GM21360 (cell line): ENCODE data around the gene EGFR.

Source experiments
- ATAC-seq: cut with Tn5 transposase; IDR thresholded peaks from one replicate; pipeline ENCODE4 v1.9.1; 2021; ENCODE audit warnings: mild to moderate bottlenecking, moderate library complexity; ENCODE audit not compliant: unreplicated experiment

The EGFR gene

GRCh38 chr7:55120501-55121198 is 101.8 kb downstream of the EGFR start:
- ATAC-seq: no peak

- no peak for ATAC-seq
These were observed 102.4 kb downstream of the EGFR start for GRCh38 chr7:55121249-55121648.

GRCh38 chr7:55122263-55122662 is 103.4 kb downstream of the EGFR start:
- ATAC-seq: no peak

DNA sequence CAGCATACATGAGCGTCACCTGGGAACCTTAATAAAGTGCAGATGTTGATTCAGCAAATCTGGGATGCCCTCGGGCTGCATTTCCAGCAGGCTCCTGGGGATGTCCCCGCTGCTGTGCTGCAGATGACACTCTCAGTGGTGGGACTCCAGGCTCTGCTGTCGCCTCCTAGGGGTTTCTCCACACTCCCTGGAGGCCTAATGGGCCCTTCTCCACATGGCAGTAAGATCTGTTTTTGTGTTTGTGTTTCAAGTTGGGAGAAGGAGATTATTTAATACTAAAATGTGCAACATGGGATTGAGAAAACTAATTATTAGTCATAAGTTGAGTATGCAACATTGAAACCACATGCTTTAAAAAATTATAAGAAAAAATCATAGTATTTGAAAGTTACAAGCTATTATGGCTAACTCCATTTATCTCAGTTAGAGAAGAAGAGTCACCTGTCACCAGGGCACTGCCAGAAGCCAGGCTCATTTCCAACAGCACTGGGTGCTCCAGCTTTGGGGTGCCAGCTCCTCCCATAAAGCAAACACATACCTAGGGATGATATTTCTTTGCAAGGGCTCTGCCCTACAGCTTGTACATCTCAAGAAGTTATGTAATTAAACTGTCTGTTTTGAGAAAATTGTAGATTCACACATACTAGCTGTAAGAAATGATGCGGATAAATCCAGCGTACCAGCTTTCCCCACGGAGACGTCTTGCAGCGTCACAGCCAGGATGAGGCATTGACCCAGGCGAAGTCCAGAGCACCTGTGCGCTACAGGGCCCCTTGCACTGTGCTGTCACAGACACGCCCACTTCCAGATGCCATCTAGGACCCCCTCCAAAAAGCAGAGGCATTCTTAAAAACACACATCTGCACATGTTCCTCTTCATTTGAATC is 106.4 kb downstream of the EGFR start:
- ATAC-seq: no peak

DNA sequence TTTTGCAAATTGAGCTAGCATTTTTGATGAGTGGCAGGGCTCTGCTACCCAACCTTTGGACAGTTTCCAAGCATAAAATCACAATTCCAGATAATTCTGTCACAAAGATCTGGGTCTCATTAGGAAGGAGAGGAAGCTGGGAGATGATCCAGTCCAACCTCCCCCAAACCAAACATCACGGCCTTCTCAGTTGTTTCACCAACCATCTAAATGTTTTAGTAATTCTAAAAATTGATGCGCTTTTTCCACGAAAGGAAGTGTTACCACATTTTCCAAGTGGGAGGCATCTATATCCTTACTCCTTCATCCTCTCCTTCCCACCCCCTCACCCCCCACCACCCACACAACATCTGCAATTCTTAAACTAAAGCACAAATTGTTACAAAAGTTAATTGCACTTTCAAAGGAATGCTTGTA is 108.3 kb downstream of the EGFR start:
- no peak for ATAC-seq

DNA sequence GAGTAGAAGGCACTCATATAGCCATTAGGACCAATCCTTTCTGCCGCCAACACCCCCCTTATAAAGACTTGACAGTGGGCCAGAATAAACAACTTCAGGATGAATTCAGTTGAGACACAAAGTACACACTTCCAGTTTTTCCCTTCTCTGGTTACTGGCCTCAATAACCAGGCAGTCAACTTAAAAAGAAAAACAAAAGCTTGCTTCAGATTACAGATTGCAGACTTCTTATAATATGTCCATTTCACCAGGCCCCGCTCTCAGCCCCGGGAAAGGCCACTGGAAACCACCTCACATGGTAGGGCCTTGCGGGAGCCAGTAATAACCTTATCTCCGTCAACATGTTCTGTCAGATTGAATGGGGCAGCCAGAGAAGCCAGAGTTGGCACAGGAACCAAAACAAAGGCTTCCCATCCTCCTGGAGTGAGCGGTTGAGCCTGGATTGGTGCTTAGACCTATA is 108.8 kb downstream of the EGFR start:
- ATAC-seq: no peak

DNA sequence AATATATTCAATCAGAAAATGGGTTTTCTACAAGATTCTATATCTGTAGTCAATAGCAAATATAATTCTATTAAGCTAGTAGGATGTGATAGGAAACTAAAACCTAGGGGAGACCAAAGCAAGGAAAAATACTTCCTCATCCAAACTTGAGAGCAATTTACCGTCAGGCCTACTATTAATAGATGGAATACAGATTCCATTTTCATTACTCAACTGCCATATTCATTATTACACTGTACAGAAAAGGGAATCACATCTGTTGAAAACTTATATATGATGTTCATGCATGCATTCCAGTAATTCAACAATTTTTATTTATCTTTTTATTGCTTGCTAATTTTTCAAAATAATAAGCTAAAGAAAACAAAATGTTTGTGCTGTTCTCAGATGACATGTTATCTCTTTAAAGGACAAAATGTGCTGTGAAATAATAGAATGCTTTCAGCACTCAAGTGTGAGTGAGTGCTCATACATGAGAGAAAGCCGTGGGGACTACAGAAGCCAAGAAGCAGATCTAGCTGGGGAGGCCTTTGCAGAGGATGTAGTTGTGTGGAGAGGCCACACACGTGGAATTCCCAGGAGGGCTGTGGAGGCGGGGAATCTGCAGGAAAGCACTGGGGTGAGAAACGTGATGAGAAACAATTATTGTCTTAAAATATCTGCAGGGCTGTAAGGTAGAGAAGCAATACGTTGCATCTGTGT is 110.0 kb downstream of the EGFR start:
- ATAC-seq: no peak

GRCh38 chr7:55129541-55130394 is 111.0 kb downstream of the EGFR start:
- no peak for ATAC-seq

DNA sequence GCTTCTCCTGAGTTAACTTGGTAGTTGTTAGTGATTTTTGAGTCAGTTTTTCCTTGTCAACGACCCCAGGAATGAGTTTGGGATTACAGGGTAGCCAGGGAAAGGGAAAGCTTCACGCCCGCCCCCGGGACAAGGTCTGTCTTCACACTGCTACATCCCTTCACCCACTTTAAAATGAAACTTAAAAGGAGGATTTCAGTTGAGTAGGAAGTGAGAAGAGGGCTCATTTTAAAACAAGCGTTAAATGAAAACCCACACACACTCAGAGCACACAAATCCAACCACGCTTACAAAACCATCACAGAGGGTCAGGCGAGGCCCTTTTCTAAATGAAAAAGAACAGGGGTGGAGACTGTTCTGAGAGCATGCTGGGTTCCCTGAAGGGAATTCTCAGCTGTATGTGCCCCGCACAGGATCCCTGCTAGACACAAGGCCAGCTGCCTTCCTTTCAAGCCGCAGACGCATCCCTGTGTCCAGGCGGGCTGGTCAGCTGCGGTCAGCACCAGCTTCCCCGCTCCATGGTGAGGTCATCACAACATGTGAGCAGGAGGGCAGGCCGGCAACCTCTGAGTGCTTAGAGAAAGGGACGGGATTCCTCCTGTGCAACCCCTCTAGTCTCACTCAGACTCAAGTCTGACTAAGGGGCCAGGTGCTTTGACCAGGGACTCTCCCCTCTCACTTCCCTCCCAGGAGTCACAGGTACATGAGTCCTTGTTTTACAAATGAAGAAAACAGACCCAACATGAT is 111.8 kb downstream of the EGFR start:
- no peak for ATAC-seq

DNA sequence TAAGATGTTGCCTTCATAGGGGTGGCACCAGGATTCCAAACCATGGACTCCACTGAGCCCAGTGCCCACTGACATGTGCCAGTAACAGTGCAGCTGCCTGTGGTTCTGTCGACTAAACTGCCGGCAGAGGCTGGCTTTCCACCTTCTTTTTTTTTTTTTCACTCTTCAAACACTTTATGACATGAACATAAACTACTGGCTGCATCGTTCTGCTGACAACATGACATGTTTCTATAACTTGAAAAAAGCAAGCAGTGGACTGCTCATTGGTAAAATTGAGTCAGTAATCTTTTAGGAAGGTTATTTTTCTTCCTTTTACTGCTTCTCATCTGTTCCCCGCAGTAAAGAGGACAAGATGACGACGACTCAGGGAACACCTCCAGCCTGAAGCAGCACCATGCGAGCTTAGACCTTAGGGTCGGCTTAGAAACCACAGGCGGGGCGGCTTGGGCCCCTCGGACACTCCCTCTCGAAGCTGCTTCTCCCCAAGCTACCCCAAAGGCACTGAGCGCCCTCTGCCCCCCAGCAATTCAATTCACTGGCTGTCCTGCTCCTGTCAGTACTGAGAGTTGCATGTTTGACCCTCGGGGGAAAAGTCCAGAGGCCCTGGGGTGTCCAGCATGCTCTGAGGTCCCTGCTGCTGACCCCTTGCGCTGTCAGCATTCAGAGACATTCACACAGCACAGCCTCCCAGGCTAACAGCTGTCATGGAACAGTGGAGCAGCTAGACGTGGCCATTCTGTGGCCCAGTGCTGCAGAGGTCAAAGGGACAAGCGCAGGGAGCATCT is 112.5 kb downstream of the EGFR start:
- no peak for ATAC-seq

DNA sequence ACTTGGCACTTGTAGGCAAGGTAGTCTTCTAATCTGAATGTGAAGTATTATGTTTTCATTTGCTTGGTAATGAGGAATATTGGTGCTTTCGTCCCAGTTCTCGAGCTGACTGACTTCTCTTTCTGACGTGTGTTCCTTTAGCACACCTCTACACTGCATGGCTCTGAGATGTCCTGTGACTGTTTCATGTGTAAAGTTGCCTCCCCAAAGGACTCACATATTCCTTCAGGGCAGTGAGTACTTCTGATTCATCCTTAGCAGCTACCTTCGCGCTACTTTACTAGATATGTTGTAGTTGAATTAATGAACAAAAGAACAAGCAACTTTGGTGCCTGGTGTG is 113.7 kb downstream of the EGFR start:
- no peak for ATAC-seq

DNA sequence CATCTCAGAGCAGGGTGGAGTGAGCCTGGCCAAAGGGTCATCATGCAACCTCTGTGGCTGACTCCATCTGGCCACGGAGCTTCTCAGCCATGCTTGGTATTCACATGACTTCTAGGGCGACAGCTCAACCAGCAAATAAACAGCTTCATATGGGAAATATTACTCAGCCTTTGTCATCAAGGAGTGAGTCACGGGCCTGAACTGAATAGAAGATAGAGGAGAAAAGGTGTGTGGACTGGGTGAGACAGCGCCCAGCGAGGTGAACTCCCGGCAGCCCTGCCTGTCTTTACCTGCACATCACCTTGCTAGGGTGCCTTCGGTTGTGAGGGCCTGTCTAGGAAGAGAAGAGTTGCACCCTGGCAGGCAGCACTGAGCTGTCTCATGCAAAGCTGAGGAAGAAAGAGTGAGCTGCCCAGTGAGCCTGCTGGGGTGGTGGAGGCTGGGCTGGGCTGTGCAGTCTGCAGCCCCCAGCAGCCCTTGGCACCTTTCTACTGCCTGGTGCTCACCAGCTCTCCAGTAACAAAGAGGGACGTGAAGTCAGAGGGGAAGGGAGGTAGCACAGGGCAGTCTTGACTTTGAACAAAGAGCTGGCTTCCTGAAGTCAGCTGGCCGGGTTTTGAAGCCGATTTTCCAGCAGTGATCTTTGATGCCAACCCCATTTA is 114.2 kb downstream of the EGFR start:
- no peak for ATAC-seq

GRCh38 chr7:55133630-55134358 is 115.0 kb downstream of the EGFR start:
- ATAC-seq: no peak

DNA sequence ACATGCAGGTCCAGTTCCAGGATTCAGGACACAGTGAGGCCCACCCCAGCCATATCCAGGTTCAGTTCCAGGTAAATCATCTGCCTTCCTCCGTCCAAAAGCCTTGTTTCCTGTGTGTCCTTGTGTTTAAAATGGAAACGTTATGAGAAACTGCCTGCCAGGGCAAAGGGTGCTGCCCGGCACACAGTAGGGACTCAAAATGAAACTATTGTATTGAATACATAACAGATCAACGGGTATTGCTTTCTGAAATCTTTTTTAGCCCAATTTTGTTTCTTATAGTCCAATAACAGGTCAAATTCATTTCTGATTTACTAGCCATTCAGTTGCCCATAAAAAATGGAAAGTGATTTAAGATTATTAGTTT is 115.5 kb downstream of the EGFR start:
- no peak for ATAC-seq

GRCh38 chr7:55134786-55135185 is 116.0 kb downstream of the EGFR start:
- ATAC-seq: no peak

GRCh38 chr7:55135462-55135861 is 116.6 kb downstream of the EGFR start:
- no peak for ATAC-seq

- ATAC-seq: no peak
These were observed 119.8 kb downstream of the EGFR start for GRCh38 chr7:55138663-55139062.
